ENCODE measurements around the gene GRK3. TPM values are rescaled to one million over a fixed set of nuclear protein-coding genes. Genes with fewer than 3 reads are reported as not detected.
"Not testable (repeated sequence)": the region's sequence is repeated elsewhere in the genome, so short reads cannot be mapped to it uniquely, and the experiment has no call there.

Gene GRK3
- total RNA-seq, 1 donor from 2014 or later: 12.4 TPM

GRCh38 chr22:25582946-25583345, 18.5 kb downstream of the GRK3 start:
- Mint-ChIP-seq H3K36me3 (ENCODE audit: unreplicated experiment) (peaks cover 6% of the 10 kb centered on the region), H3K9me3 (ENCODE audit: unreplicated experiment) (no peaks in the 10 kb centered on the region), H3K4me1 (ENCODE audit: low read depth, unreplicated experiment) (no peaks in the 10 kb centered on the region), H3K27ac (ENCODE audit: unreplicated experiment) (no peak overlapping the region), H3K27me3 (ENCODE audit: unreplicated experiment) (no peaks in the 10 kb centered on the region), H3K4me3 (ENCODE audit: unreplicated experiment) (no peak overlapping the region)
- DNase-seq: no peak
- TF ChIP-seq CTCF (IDR thresholded peaks at IDR 0.05; ENCODE audit: partially characterized antibody, unreplicated experiment): no peak

- H3K4me1 Mint-ChIP-seq (ENCODE audit: low read depth, unreplicated experiment); H3K9me3 Mint-ChIP-seq (ENCODE audit: unreplicated experiment); H3K27ac Mint-ChIP-seq (ENCODE audit: unreplicated experiment); DNase-seq; H3K27me3 Mint-ChIP-seq (ENCODE audit: unreplicated experiment); H3K36me3 Mint-ChIP-seq (ENCODE audit: unreplicated experiment); H3K4me3 Mint-ChIP-seq (ENCODE audit: unreplicated experiment): not testable (repeated sequence)
Observed at GRCh38 chr22:25584993-25585392, 20.5 kb downstream of the GRK3 start.

- not testable (repeated sequence) for H3K27ac Mint-ChIP-seq (ENCODE audit: unreplicated experiment); H3K4me3 Mint-ChIP-seq (ENCODE audit: unreplicated experiment)
- H3K36me3 Mint-ChIP-seq (ENCODE audit: unreplicated experiment): peaks cover 13% of the 10 kb centered on the region
Observed at GRCh38 chr22:25589664-25590063, 25.2 kb downstream of the GRK3 start.

GRCh38 chr22:25593323-25593722, 28.8 kb downstream of the GRK3 start:
- H3K4me3 Mint-ChIP-seq (ENCODE audit: unreplicated experiment); H3K4me1 Mint-ChIP-seq (ENCODE audit: low read depth, unreplicated experiment); H3K27me3 Mint-ChIP-seq (ENCODE audit: unreplicated experiment); DNase-seq; H3K27ac Mint-ChIP-seq (ENCODE audit: unreplicated experiment); H3K9me3 Mint-ChIP-seq (ENCODE audit: unreplicated experiment): not testable (repeated sequence)
- peaks cover 13% of the 10 kb centered on the region for H3K36me3 Mint-ChIP-seq (ENCODE audit: unreplicated experiment)

More at GRCh38 chr22:25589664-25590063, 25.2 kb downstream of the GRK3 start:
- not testable (repeated sequence) for DNase-seq; H3K4me1 Mint-ChIP-seq (ENCODE audit: low read depth, unreplicated experiment); H3K9me3 Mint-ChIP-seq (ENCODE audit: unreplicated experiment); H3K27me3 Mint-ChIP-seq (ENCODE audit: unreplicated experiment)

GRCh38 chr22:25598609-25599008, 34.1 kb downstream of the GRK3 start:
- Mint-ChIP-seq H3K4me1 (ENCODE audit: low read depth, unreplicated experiment) (no peaks in the 10 kb centered on the region), H3K36me3 (ENCODE audit: unreplicated experiment) (peaks cover 3% of the 10 kb centered on the region), H3K9me3 (ENCODE audit: unreplicated experiment) (no peaks in the 10 kb centered on the region), H3K27ac (ENCODE audit: unreplicated experiment) (no peak overlapping the region), H3K4me3 (ENCODE audit: unreplicated experiment) (no peak overlapping the region), H3K27me3 (ENCODE audit: unreplicated experiment) (no peaks in the 10 kb centered on the region)
- no peak for TF ChIP-seq CTCF (IDR thresholded peaks at IDR 0.05; ENCODE audit: partially characterized antibody, unreplicated experiment)
- DNase-seq: no peak

- Mint-ChIP-seq H3K4me1 (ENCODE audit: low read depth, unreplicated experiment) (peaks cover 4% of the 10 kb centered on the region), H3K27me3 (ENCODE audit: unreplicated experiment) (no peaks in the 10 kb centered on the region), H3K9me3 (ENCODE audit: unreplicated experiment) (no peaks in the 10 kb centered on the region), H3K4me3 (ENCODE audit: unreplicated experiment) (no peak overlapping the region), H3K27ac (ENCODE audit: unreplicated experiment) (no peak overlapping the region), H3K36me3 (ENCODE audit: unreplicated experiment) (no peaks in the 10 kb centered on the region)
- no peak for DNase-seq
- TF ChIP-seq CTCF (IDR thresholded peaks at IDR 0.05; ENCODE audit: partially characterized antibody, unreplicated experiment): no peak
Observed at GRCh38 chr22:25602445-25602844, 38.0 kb downstream of the GRK3 start.

- Mint-ChIP-seq H3K27me3 (ENCODE audit: unreplicated experiment) (no peaks in the 10 kb centered on the region), H3K4me1 (ENCODE audit: low read depth, unreplicated experiment) (peaks cover 4% of the 10 kb centered on the region), H3K4me3 (ENCODE audit: unreplicated experiment) (no peak overlapping the region), H3K27ac (ENCODE audit: unreplicated experiment) (no peak overlapping the region), H3K36me3 (ENCODE audit: unreplicated experiment) (no peaks in the 10 kb centered on the region), H3K9me3 (ENCODE audit: unreplicated experiment) (no peaks in the 10 kb centered on the region)
- DNase-seq: no peak
- no peak for TF ChIP-seq CTCF (IDR thresholded peaks at IDR 0.05; ENCODE audit: partially characterized antibody, unreplicated experiment)
Observed at GRCh38 chr22:25602916-25603315, 38.4 kb downstream of the GRK3 start.

- not testable (repeated sequence) for H3K27ac Mint-ChIP-seq (ENCODE audit: unreplicated experiment); DNase-seq; H3K4me1 Mint-ChIP-seq (ENCODE audit: low read depth, unreplicated experiment); H3K4me3 Mint-ChIP-seq (ENCODE audit: unreplicated experiment); H3K36me3 Mint-ChIP-seq (ENCODE audit: unreplicated experiment); H3K27me3 Mint-ChIP-seq (ENCODE audit: unreplicated experiment); H3K9me3 Mint-ChIP-seq (ENCODE audit: unreplicated experiment)
Observed at GRCh38 chr22:25605146-25605545, 40.7 kb downstream of the GRK3 start.

- not testable (repeated sequence) for H3K9me3 Mint-ChIP-seq (ENCODE audit: unreplicated experiment); H3K36me3 Mint-ChIP-seq (ENCODE audit: unreplicated experiment); H3K27me3 Mint-ChIP-seq (ENCODE audit: unreplicated experiment); DNase-seq; H3K4me1 Mint-ChIP-seq (ENCODE audit: low read depth, unreplicated experiment); H3K27ac Mint-ChIP-seq (ENCODE audit: unreplicated experiment); H3K4me3 Mint-ChIP-seq (ENCODE audit: unreplicated experiment)
Observed at GRCh38 chr22:25605565-25605964, 41.1 kb downstream of the GRK3 start.
